Heart left ventricle (tissue), 13 donors: ENCODE measurements around the gene NDOR1.

Experiments used
- CTCF ChIP-seq, 12 donors: fragments of 200-600 bp; sonication (generic) in 4 of 12; IDR thresholded peaks; one replicate each; pipeline versions ENCODE4 v1.5.0 to v1.8.0; 2018 to 2022; ENCODE audit warnings: antibody characterized with exemption in 12 of 12, mild to moderate bottlenecking in 5 of 12
- POLR2A ChIP-seq, 2 donors: fragments of 450-650 bp; IDR thresholded peaks; one replicate each; pipeline ENCODE4 v1.6.1; 2017; ENCODE audit warnings: antibody characterized with exemption in 2 of 2, mild to moderate bottlenecking in 2 of 2, moderate library complexity in 2 of 2
- donor health status: ischemic (EF 13 %, LVEDD 7.1; RV severe dilation, severe dysfunction).
- donor health status: DM: no; HTN: yes; CAD: no.
- donor health status: DM: no; HTN: no; CAD: no.
- donor health status: ischemic (EF 25% LVEDD 6.9; RV normal size, moderate dysfunction).
- donor health status: ischemic (EF 25% LVEDD 5.7; RV mildly dilated, moderate dysfunction).
- donor health status: ischemic (EF 35%, LVEDD 5.7; RV mildly dilated, moderate dysfunction).
- donor health status: nonischemic (EF 11% LVEDD 7.7; RV severe dilation, severe dysfunction).
- donor health status: DM: yes; HTN: yes; CAD: no.
- donor health status: PGD.
- donor health status: ischemic (EF 29% LVEDD 5.4; RV normal size, mild dysfunction).
- donor health status: nonischemic (EF 23%, LVEDD 6.1; RV moderate dilation, normal function).

GRCh38 chr9:137170486-137171148, 34.9 kb upstream of the NDOR1 start:
- no peak for TF ChIP-seq CTCF (IDR thresholded peaks at IDR 0.05)
- no peak for TF ChIP-seq POLR2A (IDR thresholded peaks at IDR 0.05)
